Neural progenitor cell (in vitro differentiated cells): ENCODE results near the gene NFKBIE.

Source experiments
- EZH2 ChIP-seq: fragments of 200-600 bp; sonication (generic); IDR thresholded peaks from 2 replicates; pipeline ENCODE4 v1.6.1; 2017; ENCODE audit warnings: antibody characterized with exemption, mild to moderate bottlenecking, moderate library complexity
- EZH2phosphoT487 ChIP-seq: fragments of 200-600 bp; sonication (generic); IDR thresholded peaks from 2 replicates; pipeline ENCODE4 v1.6.1; 2017; ENCODE audit warnings: antibody characterized with exemption
- TF ChIP-seq, protein P1 (sequence below): fragments of 200-600 bp; sonication (generic); IDR thresholded peaks from 2 replicates; pipeline ENCODE4 v1.5.1; 2017; ENCODE audit warnings: antibody characterized with exemption, mild to moderate bottlenecking

GRCh38 chr6:44261581-44261980 is 3.8 kb downstream of the NFKBIE start:
- TF ChIP-seq, protein P1, sequence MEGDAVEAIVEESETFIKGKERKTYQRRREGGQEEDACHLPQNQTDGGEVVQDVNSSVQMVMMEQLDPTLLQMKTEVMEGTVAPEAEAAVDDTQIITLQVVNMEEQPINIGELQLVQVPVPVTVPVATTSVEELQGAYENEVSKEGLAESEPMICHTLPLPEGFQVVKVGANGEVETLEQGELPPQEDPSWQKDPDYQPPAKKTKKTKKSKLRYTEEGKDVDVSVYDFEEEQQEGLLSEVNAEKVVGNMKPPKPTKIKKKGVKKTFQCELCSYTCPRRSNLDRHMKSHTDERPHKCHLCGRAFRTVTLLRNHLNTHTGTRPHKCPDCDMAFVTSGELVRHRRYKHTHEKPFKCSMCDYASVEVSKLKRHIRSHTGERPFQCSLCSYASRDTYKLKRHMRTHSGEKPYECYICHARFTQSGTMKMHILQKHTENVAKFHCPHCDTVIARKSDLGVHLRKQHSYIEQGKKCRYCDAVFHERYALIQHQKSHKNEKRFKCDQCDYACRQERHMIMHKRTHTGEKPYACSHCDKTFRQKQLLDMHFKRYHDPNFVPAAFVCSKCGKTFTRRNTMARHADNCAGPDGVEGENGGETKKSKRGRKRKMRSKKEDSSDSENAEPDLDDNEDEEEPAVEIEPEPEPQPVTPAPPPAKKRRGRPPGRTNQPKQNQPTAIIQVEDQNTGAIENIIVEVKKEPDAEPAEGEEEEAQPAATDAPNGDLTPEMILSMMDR = no peak
- no peak for TF ChIP-seq EZH2
- TF ChIP-seq EZH2phosphoT487 = no peak
